Calu3 (cell line): Measurements from ENCODE around the gene LRP5. TPM values are rescaled to one million over a fixed set of nuclear protein-coding genes. Genes with fewer than 3 reads are reported as not detected.
"Not testable (repeated sequence)": the region's sequence is repeated elsewhere in the genome, so short reads cannot be mapped to it uniquely, and the experiment has no call there.

Source experiments
- BruUV-seq: library from RNA; stranded (reverse); fragments of 400-500 nt; replicated peaks from 2 replicates; lab custom pipeline; 2021; lab: Mats Ljungman, UMichigan
- CTCF ChIA-PET: fragments of 300-600 bp; sonication (Branson Sonifier 250); formaldehyde crosslinking; loops from one replicate; lab custom pipeline; 2022; ENCODE audit warnings: antibody characterized with exemption; lab: Charles Lee
- DNase-seq: peaks from one replicate; pipeline ENCODE4 v3.0.0; 2022
- H3K27ac Mint-ChIP-seq: one replicate; pipeline ENCODE4 v1.8.0; 2022; ENCODE audit warnings: mixed read lengths; ENCODE audit not compliant: unreplicated experiment
- H3K27me3 Mint-ChIP-seq: one replicate; pipeline ENCODE4 v1.8.0; 2022; ENCODE audit warnings: mixed read lengths; ENCODE audit not compliant: unreplicated experiment
- H3K36me3 Mint-ChIP-seq: one replicate; pipeline ENCODE4 v1.8.0; 2022; ENCODE audit warnings: mild to moderate bottlenecking, moderate library complexity, mixed read lengths; ENCODE audit not compliant: insufficient read depth, unreplicated experiment
- H3K4me1 Mint-ChIP-seq: one replicate; pipeline ENCODE4 v1.8.0; 2022; ENCODE audit warnings: mild to moderate bottlenecking, low read depth, mixed read lengths; ENCODE audit not compliant: unreplicated experiment
- H3K4me3 Mint-ChIP-seq: one replicate; pipeline ENCODE4 v1.8.0; 2022; ENCODE audit warnings: mild to moderate bottlenecking, low read depth, moderate library complexity, mixed read lengths; ENCODE audit not compliant: unreplicated experiment
- H3K9me3 Mint-ChIP-seq: one replicate; pipeline ENCODE4 v1.8.0; 2022; ENCODE audit warnings: low read depth, mixed read lengths; ENCODE audit not compliant: unreplicated experiment
- CTCF ChIP-seq: fragments of 200-600 bp; IDR thresholded peaks from one replicate; pipeline ENCODE4 v1.8.0; 2022; ENCODE audit warnings: antibody characterized with exemption; ENCODE audit not compliant: unreplicated experiment
- intact Hi-C: fragments of 100-400 bp; cut with micrococcal nuclease; formaldehyde crosslinking; loops from one replicate; pipeline ENCODE4 v1.10.0; 2022; ENCODE audit not compliant: unreplicated experiment
- total RNA-seq: library from RNA; stranded (reverse); gene quantifications from 2 replicates; pipeline ENCODE4 v1.2.3, GENCODE V29; 2022

Gene LRP5
- total RNA-seq, 1 experiment from 2014 or later, result 82.0 TPM

- no peak for TF ChIP-seq CTCF
- Mint-ChIP-seq H3K4me1 (peaks cover 16% of the 10 kb centered on the region), H3K36me3 (peaks cover 18% of the 10 kb centered on the region), H3K27ac (no peak overlapping the region), H3K4me3 (peak overlapping the region; percentile 5), H3K9me3 (no peaks in the 10 kb centered on the region), H3K27me3 (no peaks in the 10 kb centered on the region)
- no TSS peak for BruUV-seq
- CTCF ChIA-PET, result no interaction called here
- intact Hi-C loops, result no loop called here
- no peak for DNase-seq
Observed at GRCh38 chr11:68455485-68455884, 143.1 kb downstream of the LRP5 start.

- CTCF ChIA-PET, result no interaction called here
- intact Hi-C loops, result no loop called here
- TF ChIP-seq CTCF, result no peak
- H3K4me1 Mint-ChIP-seq, result peaks cover 18% of the 10 kb centered on the region
- no peak overlapping the region for H3K4me3 Mint-ChIP-seq
- no peak overlapping the region for H3K27ac Mint-ChIP-seq
- BruUV-seq, result no TSS peak
- peaks cover 30% of the 10 kb centered on the region for H3K36me3 Mint-ChIP-seq
- H3K9me3 Mint-ChIP-seq, result no peaks in the 10 kb centered on the region
- no peaks in the 10 kb centered on the region for H3K27me3 Mint-ChIP-seq
- no peak for DNase-seq
Observed at GRCh38 chr11:68457216-68457897, 145.0 kb downstream of the LRP5 start.

GRCh38 chr11:68457898-68458249 lies 145.5 kb downstream of the LRP5 start:
- no peak for TF ChIP-seq CTCF
- no TSS peak for BruUV-seq
- H3K9me3 Mint-ChIP-seq, result no peaks in the 10 kb centered on the region
- H3K27ac Mint-ChIP-seq, result no peak overlapping the region
- H3K27me3 Mint-ChIP-seq, result no peaks in the 10 kb centered on the region
- intact Hi-C loops, result no loop called here
- CTCF ChIA-PET, result no interaction called here
- peaks cover 23% of the 10 kb centered on the region for H3K4me1 Mint-ChIP-seq
- DNase-seq, result no peak
- H3K36me3 Mint-ChIP-seq, result peaks cover 36% of the 10 kb centered on the region
- H3K4me3 Mint-ChIP-seq, result no peak overlapping the region

GRCh38 chr11:68458340-68458739 lies 145.9 kb downstream of the LRP5 start:
- intact Hi-C loops, BruUV-seq, H3K4me3 Mint-ChIP-seq, H3K27me3 Mint-ChIP-seq, H3K27ac Mint-ChIP-seq, H3K9me3 Mint-ChIP-seq, CTCF ChIA-PET, DNase-seq: not testable (repeated sequence)
- H3K4me1 Mint-ChIP-seq, result peaks cover 26% of the 10 kb centered on the region
- H3K36me3 Mint-ChIP-seq, result peaks cover 37% of the 10 kb centered on the region
